Activated CD8-positive, alpha-beta T cell treated with anti-CD3 and anti-CD28 coated beads, Interleukin-2, amount 10 ng/mL, durations not matched to agents 7 days and 5 days (primary cell): ENCODE data around the gene CSNK1E. TPM values are rescaled to one million over a fixed set of nuclear protein-coding genes. Genes with fewer than 3 reads are reported as not detected.

Experiments used
- ATAC-seq: fragments of 150-1000 bp; cut with Tn5 transposase; one replicate; pipeline ENCODE4 v1.10.0; 2021; ENCODE audit warnings: moderate library complexity
- CTCF ChIA-PET: fragments of 350-600 bp; sonication (Branson Sonifier 250); formaldehyde crosslinking; loops from one replicate; lab custom pipeline; 2021; ENCODE audit warnings: antibody characterized with exemption; lab: Charles Lee
- POLR2A ChIA-PET: fragments of 350-600 bp; sonication (Branson Sonifier 250); formaldehyde crosslinking; loops from one replicate; lab custom pipeline; 2021; ENCODE audit warnings: antibody characterized with exemption; lab: Charles Lee
- DNase-seq: peaks from one replicate; pipeline ENCODE4 v3.0.0-alpha.2; 2020
- H3K27ac Mint-ChIP-seq: one replicate; pipeline ENCODE4 v1.8.0; 2021; ENCODE audit warnings: mild to moderate bottlenecking, mixed read lengths
- H3K27me3 Mint-ChIP-seq: one replicate; pipeline ENCODE4 v1.8.0; 2021; ENCODE audit warnings: low read depth, mixed read lengths
- H3K36me3 Mint-ChIP-seq: one replicate; pipeline ENCODE4 v1.8.0; 2021; ENCODE audit warnings: low read depth, mixed read lengths
- H3K4me1 Mint-ChIP-seq: one replicate; pipeline ENCODE4 v1.8.0; 2021; ENCODE audit warnings: low read depth, mixed read lengths
- H3K4me3 Mint-ChIP-seq: one replicate; pipeline ENCODE4 v1.8.0; 2021; ENCODE audit warnings: mild to moderate bottlenecking, mixed read lengths
- H3K9me3 Mint-ChIP-seq: one replicate; pipeline ENCODE4 v1.8.0; 2022; ENCODE audit warnings: mixed read lengths; ENCODE audit not compliant: insufficient read depth
- total RNA-seq, 2 experiments: library from RNA; stranded (reverse); gene quantifications; one replicate each; pipeline ENCODE4 v1.2.3, GENCODE V29; 2021

Gene CSNK1E
- total RNA-seq, 2 experiments from 2014 or later: 74.7 to 82.9 TPM

DNA sequence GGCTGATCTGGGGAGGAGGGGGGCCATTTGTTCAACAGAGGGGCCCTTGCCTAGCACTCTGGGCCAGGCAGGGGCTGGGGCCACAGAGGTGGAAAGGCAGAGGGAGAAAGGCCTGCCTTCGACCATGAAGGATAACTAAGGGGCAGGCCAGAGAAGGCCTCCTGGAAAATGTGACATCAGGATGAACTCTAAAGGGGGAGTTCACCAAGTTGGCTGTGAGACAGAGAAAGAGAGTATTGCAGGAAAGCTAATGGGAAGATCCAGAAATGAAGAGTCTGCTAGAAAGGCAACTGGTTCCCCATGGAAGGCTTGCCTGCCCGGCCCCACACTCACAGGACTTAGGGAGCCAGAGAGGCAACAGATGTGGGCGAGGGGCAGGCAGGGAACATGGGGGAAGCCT lies 16.3 kb downstream of the CSNK1E start:
- no peaks in the 10 kb centered on the region for H3K9me3 Mint-ChIP-seq
- H3K4me1 Mint-ChIP-seq: peaks cover 7% of the 10 kb centered on the region
- H3K27me3 Mint-ChIP-seq: no peaks in the 10 kb centered on the region
- POLR2A ChIA-PET: no interaction called here
- no peak overlapping the region for H3K4me3 Mint-ChIP-seq
- ATAC-seq: no peak
- H3K27ac Mint-ChIP-seq: no peak overlapping the region
- CTCF ChIA-PET: interaction anchor here (1.1 kb wide), 1 partner anchor 52 kb away, joined by 4 read pairs; no protein-coding TSS in a partner anchor
- peaks cover 29% of the 10 kb centered on the region for H3K36me3 Mint-ChIP-seq
- no peak for DNase-seq

DNA sequence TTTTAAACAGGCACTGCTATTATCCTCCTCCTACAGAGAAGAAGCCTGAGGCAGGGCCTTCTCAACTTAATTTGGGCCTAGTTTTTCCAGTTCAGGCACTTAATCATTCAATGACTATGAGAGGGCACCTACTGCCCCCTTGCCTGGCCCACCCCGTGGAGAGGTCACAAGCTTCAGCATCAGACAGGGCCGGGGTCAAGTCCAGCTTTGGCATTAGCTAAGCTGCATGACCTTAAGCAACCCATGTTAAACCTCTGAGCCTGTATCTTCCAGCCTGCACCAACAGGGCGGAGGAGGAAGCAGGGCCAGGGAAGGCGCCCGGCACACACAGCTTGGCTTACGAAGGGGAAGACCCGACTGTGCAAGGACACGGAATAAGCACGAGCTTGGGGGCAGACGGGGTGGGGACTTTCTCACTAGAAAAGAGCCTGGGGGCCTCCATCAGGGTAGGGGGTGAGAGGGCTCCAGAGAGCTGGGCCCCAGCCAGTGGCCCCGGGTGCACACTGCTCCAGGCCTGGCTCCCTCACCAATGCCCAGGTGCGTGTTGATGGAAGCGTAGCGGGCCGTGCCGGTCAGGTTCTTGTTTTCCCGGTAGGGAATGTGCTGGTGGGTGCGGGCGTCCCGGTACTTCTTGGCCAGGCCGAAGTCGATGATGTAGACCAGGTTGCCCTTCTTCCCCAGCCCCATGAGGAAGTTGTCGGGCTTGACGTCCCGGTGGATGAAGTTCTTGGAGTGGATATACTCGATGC lies 16.9 kb downstream of the CSNK1E start:
- ATAC-seq: no peak
- Mint-ChIP-seq H3K27ac (no peak overlapping the region), H3K4me3 (no peak overlapping the region), H3K4me1 (peaks cover 2% of the 10 kb centered on the region), H3K27me3 (no peaks in the 10 kb centered on the region), H3K9me3 (no peaks in the 10 kb centered on the region), H3K36me3 (peaks cover 25% of the 10 kb centered on the region)
- ChIA-PET POLR2A (no interaction called here), CTCF (interaction anchor here (1.1 kb wide), 1 partner anchor 52 kb away, joined by 4 read pairs; no protein-coding TSS in a partner anchor)
- no peak for DNase-seq

DNA sequence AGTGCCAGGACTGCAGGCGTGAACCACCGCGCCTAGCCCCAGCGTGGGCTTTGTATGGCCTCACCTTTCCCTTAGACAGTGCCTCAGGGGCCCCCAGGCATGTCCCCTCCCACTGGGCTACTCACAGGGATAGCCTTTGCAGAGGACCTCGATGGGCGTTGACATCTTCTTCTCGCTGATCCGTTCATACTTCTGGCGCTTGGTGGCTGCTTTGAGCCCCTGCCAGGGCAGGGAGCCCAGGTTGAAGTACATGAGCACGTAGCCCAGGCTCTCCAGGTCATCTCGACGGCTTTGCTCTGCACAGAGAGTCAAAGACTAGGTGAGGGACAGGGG lies 17.5 kb downstream of the CSNK1E start:
- H3K4me1 Mint-ChIP-seq: no peaks in the 10 kb centered on the region
- DNase-seq (no peak), ATAC-seq (no peak)
- no peaks in the 10 kb centered on the region for H3K9me3 Mint-ChIP-seq
- ChIA-PET POLR2A (no interaction called here), CTCF (interaction anchor here (1.1 kb wide), 1 partner anchor 53 kb away, joined by 4 read pairs; no protein-coding TSS in a partner anchor)
- H3K27me3 Mint-ChIP-seq: no peaks in the 10 kb centered on the region
- H3K36me3 Mint-ChIP-seq: peaks cover 25% of the 10 kb centered on the region
- no peak overlapping the region for H3K27ac Mint-ChIP-seq
- H3K4me3 Mint-ChIP-seq: no peak overlapping the region

DNA sequence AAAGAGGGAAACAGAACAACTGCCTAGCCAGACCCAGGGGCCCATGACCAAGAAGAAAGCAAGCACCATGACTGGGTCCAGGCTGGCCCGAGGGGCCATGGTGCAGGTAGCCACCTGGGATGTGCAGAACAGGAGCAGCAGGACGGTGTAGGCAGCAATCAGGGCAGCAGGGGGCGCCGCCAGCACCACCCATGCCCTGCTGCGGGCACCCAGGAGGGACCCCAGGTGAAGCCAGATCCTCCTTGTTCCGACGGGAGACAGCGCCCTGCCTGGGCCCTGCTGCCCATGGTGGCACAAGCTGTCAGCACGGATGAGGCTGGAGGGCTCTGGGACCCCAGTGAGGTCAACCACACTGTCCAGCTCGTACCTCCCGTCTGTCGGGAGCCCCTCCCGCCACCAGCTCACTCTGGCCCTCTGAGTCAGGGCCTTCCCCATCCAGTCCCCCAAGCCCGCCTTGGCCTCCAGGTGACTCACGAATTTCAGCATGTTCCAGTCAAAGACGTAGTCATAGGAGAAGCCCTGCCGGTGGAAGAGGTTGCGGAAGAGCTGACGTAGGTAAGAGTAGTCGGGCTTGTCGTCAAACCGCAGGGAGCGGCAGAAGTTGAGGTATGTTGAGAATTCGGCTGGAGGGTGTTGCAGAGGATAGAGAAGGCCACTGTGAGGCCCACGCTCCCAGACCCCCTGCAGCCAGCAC lies 18.8 kb downstream of the CSNK1E start:
- CTCF ChIA-PET: interaction anchor here (0.8 to 1.3 kb wide), 8 partner anchors 7 to 274 kb away, joined by 3 to 4 read pairs (median 3); no protein-coding TSS in a partner anchor
- no peak overlapping the region for H3K4me3 Mint-ChIP-seq
- peaks cover 22% of the 10 kb centered on the region for H3K36me3 Mint-ChIP-seq
- no peak overlapping the region for H3K27ac Mint-ChIP-seq
- POLR2A ChIA-PET: no interaction called here
- no peaks in the 10 kb centered on the region for H3K27me3 Mint-ChIP-seq
- no peaks in the 10 kb centered on the region for H3K4me1 Mint-ChIP-seq
- ATAC-seq: peak; percentile 72
- peak; percentile 46 for DNase-seq
- H3K9me3 Mint-ChIP-seq: no peaks in the 10 kb centered on the region

DNA sequence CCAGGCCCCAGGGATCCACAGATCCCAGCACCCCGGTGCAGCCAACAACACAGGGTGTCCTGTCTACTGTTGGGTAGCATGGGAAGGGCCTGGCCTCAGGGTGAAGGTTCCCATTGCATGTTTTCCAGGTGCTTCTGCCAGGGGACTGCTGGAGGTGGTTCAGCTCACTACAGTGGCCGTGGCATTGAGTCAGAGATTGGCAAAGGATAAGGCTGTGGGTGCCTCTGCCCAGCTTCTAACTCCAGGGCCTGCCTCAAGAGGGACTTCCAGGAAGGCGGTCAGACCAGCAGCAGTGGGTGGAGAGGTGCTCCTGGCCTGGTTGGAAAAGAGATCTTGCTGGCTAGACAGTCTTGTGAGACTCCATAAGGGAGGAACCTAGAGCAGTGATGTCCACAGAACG lies 20.9 kb downstream of the CSNK1E start:
- DNase-seq: no peak
- H3K9me3 Mint-ChIP-seq: no peaks in the 10 kb centered on the region
- H3K36me3 Mint-ChIP-seq: peaks cover 22% of the 10 kb centered on the region
- no peaks in the 10 kb centered on the region for H3K4me1 Mint-ChIP-seq
- POLR2A ChIA-PET: no interaction called here
- H3K27ac Mint-ChIP-seq: no peak overlapping the region
- CTCF ChIA-PET: interaction anchor here (0.9 to 2.1 kb wide), 2 partner anchors 182 to 244 kb away, joined by 3 to 5 read pairs; no protein-coding TSS in a partner anchor
- H3K4me3 Mint-ChIP-seq: no peak overlapping the region
- ATAC-seq: no peak
- no peaks in the 10 kb centered on the region for H3K27me3 Mint-ChIP-seq

DNA sequence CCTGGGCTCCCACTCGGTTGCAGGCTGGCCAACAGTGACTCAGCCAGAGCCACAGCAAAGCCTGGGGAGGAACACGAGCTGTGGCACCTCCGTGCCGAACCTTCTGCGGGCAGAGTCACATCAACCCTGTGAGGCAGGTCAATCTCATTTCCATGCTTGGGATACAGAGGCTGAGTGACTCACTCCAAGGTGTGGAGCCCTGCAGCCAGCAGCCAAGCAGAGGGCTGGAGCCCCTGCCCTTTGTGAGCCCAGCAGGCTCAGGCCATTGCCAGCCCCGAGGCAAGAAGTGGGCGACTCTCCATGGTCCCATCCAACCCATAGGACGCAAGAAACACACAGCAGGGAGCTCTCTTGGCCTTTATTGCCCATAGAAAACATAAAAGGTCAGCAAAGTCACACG lies 21.4 kb downstream of the CSNK1E start:
- DNase-seq (no peak), ATAC-seq (no peak)
- no peak overlapping the region for H3K27ac Mint-ChIP-seq
- H3K27me3 Mint-ChIP-seq: no peaks in the 10 kb centered on the region
- ChIA-PET POLR2A (no interaction called here), CTCF (interaction anchor here (0.9 to 2.1 kb wide), 2 partner anchors 181 to 244 kb away, joined by 3 to 5 read pairs; no protein-coding TSS in a partner anchor)
- no peaks in the 10 kb centered on the region for H3K9me3 Mint-ChIP-seq
- peaks cover 21% of the 10 kb centered on the region for H3K36me3 Mint-ChIP-seq
- no peaks in the 10 kb centered on the region for H3K4me1 Mint-ChIP-seq
- H3K4me3 Mint-ChIP-seq: no peak overlapping the region

DNA sequence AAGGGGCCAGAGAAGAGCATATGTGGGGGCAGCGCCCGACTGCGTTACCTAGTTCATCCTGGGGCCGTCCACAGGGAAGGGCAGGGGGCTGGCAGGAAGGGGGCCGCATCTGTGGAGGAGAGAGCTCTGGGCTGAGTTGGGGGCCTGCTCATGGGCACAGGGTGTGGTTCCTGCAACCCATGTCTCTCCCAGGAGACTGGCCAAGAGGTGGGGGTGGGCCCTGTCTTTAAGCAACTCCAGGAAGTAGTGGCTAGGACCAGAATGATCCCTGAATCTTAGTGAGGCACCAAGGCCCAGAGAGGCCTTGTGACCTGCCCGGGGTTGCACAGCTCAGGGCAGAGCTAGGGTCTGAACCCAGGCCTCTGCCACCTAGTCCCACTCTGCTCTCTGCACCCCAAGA lies 21.9 kb downstream of the CSNK1E start:
- no peak for DNase-seq
- Mint-ChIP-seq H3K36me3 (peaks cover 20% of the 10 kb centered on the region), H3K4me3 (no peak overlapping the region), H3K27me3 (no peaks in the 10 kb centered on the region), H3K9me3 (no peaks in the 10 kb centered on the region), H3K4me1 (no peaks in the 10 kb centered on the region), H3K27ac (no peak overlapping the region)
- CTCF ChIA-PET: interaction anchor here (2.1 kb wide), 1 partner anchor 243 kb away, joined by 5 read pairs; no protein-coding TSS in a partner anchor
- POLR2A ChIA-PET: interaction anchor here (0.6 kb wide), 1 partner anchor 887 kb away, joined by 3 read pairs; no protein-coding TSS in a partner anchor
- no peak for ATAC-seq

DNA sequence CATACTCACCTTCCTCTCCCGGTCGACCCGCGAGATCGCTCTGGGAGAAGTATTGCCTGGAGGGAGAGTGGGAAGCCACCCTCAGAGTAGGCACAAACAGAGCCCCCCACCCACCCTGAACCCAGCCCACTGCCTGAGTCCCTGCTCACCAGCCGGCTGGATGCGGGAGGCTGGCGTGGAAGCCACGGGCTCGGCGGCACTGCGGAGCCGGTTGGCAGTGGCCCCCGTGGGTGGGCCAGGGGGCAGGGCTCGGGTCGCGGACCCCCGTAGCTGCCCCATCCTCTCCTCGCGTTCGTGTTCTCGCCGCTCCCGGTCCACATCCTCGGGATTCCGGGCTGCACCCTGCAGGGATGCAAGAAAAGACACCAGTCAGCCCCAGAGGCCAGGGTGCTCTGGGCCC lies 23.0 kb downstream of the CSNK1E start:
- ChIA-PET POLR2A (no interaction called here), CTCF (no interaction called here)
- Mint-ChIP-seq H3K9me3 (no peaks in the 10 kb centered on the region), H3K27ac (no peak overlapping the region), H3K27me3 (no peaks in the 10 kb centered on the region), H3K36me3 (peaks cover 21% of the 10 kb centered on the region), H3K4me1 (no peaks in the 10 kb centered on the region), H3K4me3 (no peak overlapping the region)
- ATAC-seq (no peak), DNase-seq (no peak)

DNA sequence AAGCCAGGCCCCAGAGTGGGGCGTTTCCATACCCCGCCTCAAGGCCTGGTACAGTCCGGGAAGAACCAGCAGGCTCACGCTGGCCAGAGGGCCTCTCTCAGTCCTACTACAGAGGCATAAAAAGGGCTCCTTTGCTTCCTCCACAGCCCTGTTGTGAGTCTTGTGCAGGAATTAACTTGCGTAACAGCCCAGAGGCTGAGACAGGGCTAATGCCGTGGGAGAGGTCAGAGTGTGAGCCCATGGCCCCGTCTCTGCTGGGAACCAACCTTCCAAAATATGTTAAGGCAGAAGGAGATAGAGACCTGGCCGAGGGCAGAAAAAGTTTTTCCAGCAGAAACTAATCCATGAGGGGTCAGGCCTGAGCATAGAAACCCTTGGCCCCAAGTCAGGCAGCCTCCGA lies 24.5 kb downstream of the CSNK1E start:
- Mint-ChIP-seq H3K4me1 (no peaks in the 10 kb centered on the region), H3K36me3 (peaks cover 15% of the 10 kb centered on the region), H3K4me3 (no peak overlapping the region), H3K27ac (peak overlapping the region; percentile 52), H3K27me3 (no peaks in the 10 kb centered on the region), H3K9me3 (no peaks in the 10 kb centered on the region)
- POLR2A ChIA-PET: no interaction called here
- CTCF ChIA-PET: no interaction called here
- ATAC-seq (no peak), DNase-seq (no peak)

DNA sequence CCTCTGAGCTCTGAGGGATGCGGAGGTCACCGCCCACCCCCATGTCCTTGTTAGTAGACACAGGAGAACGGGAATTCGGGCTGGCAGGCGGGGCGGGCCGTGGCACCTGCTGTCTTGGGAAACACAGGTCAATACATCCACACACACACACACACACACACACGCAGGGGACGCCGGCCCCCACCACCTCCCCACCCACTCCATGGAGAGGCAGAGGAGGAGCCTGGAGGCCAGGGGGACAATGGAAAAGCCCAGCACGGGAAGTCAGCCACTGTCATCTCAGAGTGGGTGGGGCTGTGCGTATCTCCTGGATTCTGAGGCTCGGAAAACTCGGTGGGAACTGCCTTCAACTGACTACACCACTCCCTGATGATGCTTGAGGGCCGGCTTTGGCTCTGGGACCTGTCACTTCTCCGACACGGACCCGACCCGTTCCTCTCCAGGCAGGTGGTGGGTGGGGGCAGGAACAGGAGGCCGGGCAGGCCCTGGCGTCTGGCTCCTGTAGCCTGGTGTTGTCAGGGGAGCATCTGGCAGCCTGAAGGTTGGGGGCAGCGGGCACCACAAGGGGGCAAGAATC lies 25.9 kb downstream of the CSNK1E start:
- no peaks in the 10 kb centered on the region for H3K9me3 Mint-ChIP-seq
- DNase-seq (no peak), ATAC-seq (no peak)
- POLR2A ChIA-PET: no interaction called here
- peaks cover 10% of the 10 kb centered on the region for H3K36me3 Mint-ChIP-seq
- H3K4me3 Mint-ChIP-seq: no peak overlapping the region
- no peaks in the 10 kb centered on the region for H3K27me3 Mint-ChIP-seq
- no peak overlapping the region for H3K27ac Mint-ChIP-seq
- CTCF ChIA-PET: no interaction called here
- H3K4me1 Mint-ChIP-seq: no peaks in the 10 kb centered on the region

DNA sequence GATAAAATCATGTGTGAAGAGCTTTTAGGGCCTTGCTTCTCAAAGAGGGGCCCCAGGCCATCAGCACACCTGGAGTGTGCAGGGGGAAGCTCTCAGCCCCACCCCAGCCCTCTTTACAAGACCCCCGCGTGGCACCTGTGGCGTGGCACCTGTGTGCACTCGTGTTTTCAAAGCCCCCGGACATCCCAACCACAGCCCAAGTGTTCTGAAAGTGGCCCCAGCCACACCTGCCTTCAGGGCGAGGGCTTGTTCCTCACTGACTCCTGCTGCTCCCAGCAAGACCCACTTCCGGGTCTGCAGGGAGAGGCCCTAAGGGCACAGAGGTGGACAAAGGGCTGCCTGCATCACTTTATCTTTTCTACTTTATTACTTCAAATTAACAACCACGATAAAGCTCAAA lies 26.9 kb downstream of the CSNK1E start:
- POLR2A ChIA-PET: interaction anchor here (0.6 kb wide), 1 partner anchor 220 kb away, joined by 10 read pairs; no protein-coding TSS in a partner anchor
- no peaks in the 10 kb centered on the region for H3K4me1 Mint-ChIP-seq
- CTCF ChIA-PET: no interaction called here
- DNase-seq (no peak), ATAC-seq (no peak)
- H3K4me3 Mint-ChIP-seq: no peak overlapping the region
- no peaks in the 10 kb centered on the region for H3K27me3 Mint-ChIP-seq
- peaks cover 10% of the 10 kb centered on the region for H3K36me3 Mint-ChIP-seq
- no peak overlapping the region for H3K27ac Mint-ChIP-seq
- no peaks in the 10 kb centered on the region for H3K9me3 Mint-ChIP-seq
